ENCODE measurements around the gene COX7A2L.

DNA sequence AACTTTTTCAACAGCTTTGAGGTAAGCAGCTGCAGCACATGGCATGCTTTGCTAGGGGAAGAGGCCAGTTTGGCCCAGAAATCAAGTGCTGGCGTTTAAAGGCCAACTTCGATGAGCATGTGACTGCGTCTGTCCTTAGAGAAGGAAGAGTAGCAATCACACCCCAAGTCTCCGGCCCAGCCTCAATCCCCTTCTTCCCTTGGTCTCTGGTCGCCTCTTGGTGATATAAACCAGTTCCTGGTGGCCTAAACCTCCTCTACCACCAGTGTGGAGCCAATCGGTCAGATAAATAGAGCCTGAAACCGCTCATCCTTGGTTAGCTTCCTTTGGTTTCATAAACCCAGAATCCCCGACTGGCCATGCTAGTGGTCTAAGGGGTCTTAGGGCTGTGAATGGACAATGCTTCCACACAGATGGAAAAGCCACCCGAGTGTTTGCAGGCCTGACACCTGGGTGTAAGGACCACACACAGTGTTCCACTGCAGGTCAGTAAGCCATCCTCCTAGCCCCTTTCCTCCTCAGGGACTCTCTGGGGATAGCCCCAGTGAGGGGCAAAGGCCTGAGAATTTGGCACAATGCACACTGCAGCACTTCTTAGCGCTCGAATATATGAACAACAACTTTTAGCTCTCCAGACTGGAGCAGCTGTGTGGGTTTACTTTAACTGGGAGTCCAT lies 23.0 kb upstream of the COX7A2L start:
- TF ChIP-seq, protein P1, sequence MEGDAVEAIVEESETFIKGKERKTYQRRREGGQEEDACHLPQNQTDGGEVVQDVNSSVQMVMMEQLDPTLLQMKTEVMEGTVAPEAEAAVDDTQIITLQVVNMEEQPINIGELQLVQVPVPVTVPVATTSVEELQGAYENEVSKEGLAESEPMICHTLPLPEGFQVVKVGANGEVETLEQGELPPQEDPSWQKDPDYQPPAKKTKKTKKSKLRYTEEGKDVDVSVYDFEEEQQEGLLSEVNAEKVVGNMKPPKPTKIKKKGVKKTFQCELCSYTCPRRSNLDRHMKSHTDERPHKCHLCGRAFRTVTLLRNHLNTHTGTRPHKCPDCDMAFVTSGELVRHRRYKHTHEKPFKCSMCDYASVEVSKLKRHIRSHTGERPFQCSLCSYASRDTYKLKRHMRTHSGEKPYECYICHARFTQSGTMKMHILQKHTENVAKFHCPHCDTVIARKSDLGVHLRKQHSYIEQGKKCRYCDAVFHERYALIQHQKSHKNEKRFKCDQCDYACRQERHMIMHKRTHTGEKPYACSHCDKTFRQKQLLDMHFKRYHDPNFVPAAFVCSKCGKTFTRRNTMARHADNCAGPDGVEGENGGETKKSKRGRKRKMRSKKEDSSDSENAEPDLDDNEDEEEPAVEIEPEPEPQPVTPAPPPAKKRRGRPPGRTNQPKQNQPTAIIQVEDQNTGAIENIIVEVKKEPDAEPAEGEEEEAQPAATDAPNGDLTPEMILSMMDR (IDR thresholded peaks at IDR 0.05): no peak
- TF ChIP-seq EZH2 (IDR thresholded peaks at IDR 0.05; ENCODE audit: borderline replicate concordance, insufficient read depth, low read depth, low read length, poor library complexity, severe bottlenecking): no peak
